Activated T-helper 1 cell treated with anti-CD3 and anti-CD28 coated beads, Interleukin-12 subunit alpha, Interleukin-12 subunit beta, Interleukin-2, Interleukin-4 antibody, amounts not matched to agents 30 ng/mL and 10 ng/mL and 1 ng/mL, durations not matched to agents 14 hours and 24 hours and 36 hours (primary cell): ENCODE results near the gene TANK. TPM values are rescaled to one million over a fixed set of nuclear protein-coding genes. Genes with fewer than 3 reads are reported as not detected.
"Not testable (repeated sequence)": the region's sequence is repeated elsewhere in the genome, so short reads cannot be mapped to it uniquely, and the experiment has no call there.

ENCODE experiments used
- DNase-seq: peaks from one replicate; pipeline ENCODE4 v3.0.0; 2021; ENCODE audit warnings: low spot score
- H3K27ac Mint-ChIP-seq: one replicate; pipeline ENCODE4 v1.8.0; 2021; ENCODE audit warnings: mild to moderate bottlenecking, mixed read lengths
- H3K27me3 Mint-ChIP-seq: one replicate; pipeline ENCODE4 v1.8.0; 2022; ENCODE audit warnings: mild to moderate bottlenecking, moderate library complexity, mixed read lengths; ENCODE audit not compliant: insufficient read depth
- H3K36me3 Mint-ChIP-seq: one replicate; pipeline ENCODE4 v1.8.0; 2021; ENCODE audit warnings: low read depth, mixed read lengths
- H3K4me1 Mint-ChIP-seq: one replicate; pipeline ENCODE4 v1.8.0; 2021; ENCODE audit warnings: low read depth, mixed read lengths
- H3K4me3 Mint-ChIP-seq: one replicate; pipeline ENCODE4 v1.8.0; 2021; ENCODE audit warnings: mild to moderate bottlenecking, moderate library complexity, mixed read lengths
- H3K9me3 Mint-ChIP-seq: one replicate; pipeline ENCODE4 v1.8.0; 2021; ENCODE audit warnings: mixed read lengths
- intact Hi-C: fragments of 100-400 bp; cut with micrococcal nuclease; formaldehyde crosslinking; loops from one replicate; pipeline ENCODE4 v1.15.1; 2024
- total RNA-seq: library from RNA; stranded (reverse); gene quantifications from 2 replicates; pipeline ENCODE4 v1.2.3, GENCODE V29; 2022

The TANK gene
- total RNA-seq, 1 donor from 2014 or later = 136 TPM

DNA sequence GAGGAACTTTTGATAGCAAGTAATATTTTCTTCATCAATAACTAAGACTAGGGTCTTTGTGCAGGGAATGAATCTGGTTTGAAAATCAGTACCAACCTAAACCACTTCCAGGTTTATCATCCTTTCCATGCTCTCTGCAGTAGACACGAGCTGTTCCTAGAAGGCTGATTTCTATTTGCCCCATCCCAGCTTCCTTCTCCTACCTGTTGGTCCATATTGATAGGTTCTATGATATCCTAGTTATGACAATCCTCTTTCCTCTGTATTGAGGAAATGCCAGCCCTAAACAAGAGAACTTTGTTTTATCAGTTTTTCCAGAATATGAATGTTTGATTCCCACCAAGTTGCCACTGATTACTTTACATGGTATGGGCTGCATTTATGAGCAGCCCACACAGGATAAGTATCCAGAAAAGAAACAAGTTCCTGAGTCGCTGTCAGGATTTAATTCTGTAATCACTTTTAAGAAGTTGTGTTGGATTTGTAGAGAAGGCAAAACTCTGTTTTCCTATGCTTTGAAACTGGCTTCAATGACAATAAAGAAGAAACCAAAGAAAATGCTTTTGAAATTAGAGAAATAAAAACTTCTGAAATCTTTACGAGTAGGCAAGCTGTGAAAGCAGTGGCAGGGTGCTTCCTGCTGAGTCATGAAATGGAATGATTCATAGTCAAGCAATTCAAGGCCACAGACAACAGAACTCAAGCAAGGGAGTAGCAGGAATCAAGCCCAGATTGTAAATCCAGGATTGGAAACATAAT, 37.3 kb upstream of the TANK start:
- H3K36me3 Mint-ChIP-seq = peaks cover 1% of the 10 kb centered on the region
- H3K27me3 Mint-ChIP-seq = no peaks in the 10 kb centered on the region
- intact Hi-C loops = loop anchor here (1.0 kb wide), 3 partner anchors 13 to 46 kb away; no protein-coding TSS in a partner anchor
- H3K9me3 Mint-ChIP-seq = no peaks in the 10 kb centered on the region
- H3K4me1 Mint-ChIP-seq = peaks cover 34% of the 10 kb centered on the region
- H3K4me3 Mint-ChIP-seq = peak overlapping the region; percentile 15
- H3K27ac Mint-ChIP-seq = peak overlapping the region; percentile 32
- DNase-seq = no peak

DNA sequence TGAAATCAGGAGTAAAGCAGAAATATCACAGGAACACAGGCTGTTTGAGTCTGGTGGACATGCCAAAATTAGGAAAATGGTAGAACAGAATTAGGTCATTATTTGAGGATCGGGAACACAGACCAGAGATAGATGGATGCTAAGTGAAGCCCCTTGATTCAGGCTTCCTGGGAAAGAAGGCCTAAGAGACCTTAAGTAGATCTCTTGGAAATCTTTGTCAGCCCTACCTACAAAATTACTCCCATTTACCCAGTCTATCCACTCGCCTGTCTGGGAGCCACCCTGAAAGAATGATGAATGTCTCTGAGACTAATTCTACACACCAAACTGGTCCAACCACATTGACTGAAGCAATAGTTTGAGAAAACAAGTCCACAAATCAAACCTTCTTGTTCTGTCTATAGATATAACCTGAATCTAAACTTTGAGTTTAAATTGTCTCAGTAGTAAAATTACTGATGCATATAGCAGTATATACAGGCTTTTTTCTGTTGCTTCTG, 36.6 kb upstream of the TANK start:
- Mint-ChIP-seq H3K36me3 (peaks cover 1% of the 10 kb centered on the region), H3K27ac (peak overlapping the region; percentile 32), H3K9me3 (no peaks in the 10 kb centered on the region), H3K4me3 (peak overlapping the region; percentile 15), H3K27me3 (no peaks in the 10 kb centered on the region), H3K4me1 (peaks cover 34% of the 10 kb centered on the region)
- intact Hi-C loops = loop anchor here (1.0 kb wide), 3 partner anchors 13 to 46 kb away; no protein-coding TSS in a partner anchor
- DNase-seq = no peak

DNA sequence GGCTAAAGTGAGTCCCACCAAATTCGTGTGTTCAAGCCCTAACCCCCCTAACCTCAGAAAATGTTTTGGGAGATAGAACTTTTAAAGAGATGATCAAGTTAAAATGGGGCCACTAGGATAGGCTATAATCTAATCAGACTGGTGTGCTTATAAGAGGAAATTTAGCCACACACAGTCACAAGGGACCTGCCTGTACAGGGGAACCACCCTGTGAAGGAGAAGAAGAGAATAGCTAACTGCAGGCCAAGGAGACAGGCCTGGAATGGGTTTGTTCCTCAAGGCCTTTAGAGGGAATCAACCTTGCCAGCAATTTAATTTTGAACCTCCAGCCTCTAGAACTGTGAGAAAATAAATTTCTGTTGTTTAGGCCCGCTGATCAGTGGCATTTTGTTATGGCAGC, 36.0 kb upstream of the TANK start:
- Mint-ChIP-seq H3K27me3 (no peaks in the 10 kb centered on the region), H3K4me1 (peaks cover 34% of the 10 kb centered on the region), H3K27ac (no peak overlapping the region), H3K4me3 (no peak overlapping the region), H3K9me3 (no peaks in the 10 kb centered on the region), H3K36me3 (peaks cover 1% of the 10 kb centered on the region)
- DNase-seq = no peak
- intact Hi-C loops = no loop called here

DNA sequence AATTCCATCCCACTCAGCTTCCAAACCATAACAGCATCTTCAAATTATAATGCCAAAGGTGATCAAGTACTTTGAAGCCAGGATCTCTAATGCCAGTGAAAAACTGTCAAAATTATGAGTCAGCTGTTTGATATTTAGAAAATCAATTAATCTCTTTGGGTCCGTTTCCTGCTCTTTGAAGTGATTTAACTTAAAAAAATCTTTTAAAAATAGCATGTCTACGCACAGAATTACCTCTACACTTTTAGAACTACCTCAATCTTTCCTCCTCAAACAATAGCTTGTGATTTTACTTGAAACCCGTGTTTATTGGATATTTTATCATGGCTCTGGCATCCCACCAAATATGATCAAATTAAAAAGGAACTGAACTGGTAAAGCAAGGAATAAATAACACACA, 31.3 kb upstream of the TANK start:
- Mint-ChIP-seq H3K27ac (no peak overlapping the region), H3K36me3 (peaks cover 10% of the 10 kb centered on the region), H3K4me3 (no peak overlapping the region), H3K9me3 (peaks cover 15% of the 10 kb centered on the region), H3K4me1 (peaks cover 15% of the 10 kb centered on the region), H3K27me3 (no peaks in the 10 kb centered on the region)
- intact Hi-C loops = no loop called here
- DNase-seq = no peak

DNA sequence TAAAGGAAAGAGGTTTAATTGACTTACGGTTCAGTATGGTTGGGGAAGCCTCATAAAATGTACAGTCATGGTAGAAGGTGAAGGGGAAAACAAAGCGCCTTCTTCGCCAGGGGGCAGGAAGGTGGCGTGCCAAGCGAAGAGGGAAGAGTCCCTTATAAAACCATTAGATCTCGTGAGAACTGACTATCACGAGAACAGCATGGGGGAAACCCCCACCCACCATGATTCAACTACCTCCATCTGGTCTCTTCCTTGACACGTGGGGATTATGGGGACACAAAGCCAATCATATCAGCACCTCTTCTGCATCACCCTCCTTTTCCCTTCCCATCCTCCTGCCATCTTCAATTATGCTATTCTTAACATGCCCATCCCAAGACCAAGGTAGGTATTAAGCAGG, 29.9 kb upstream of the TANK start:
- H3K4me1 Mint-ChIP-seq = peaks cover 17% of the 10 kb centered on the region
- intact Hi-C loops = loop anchor here (10.0 kb wide), 2 partner anchors 944 to 1226 kb away; partner anchors contain the start of genes DPP4 and LY75
- DNase-seq = no peak
- no peaks in the 10 kb centered on the region for H3K27me3 Mint-ChIP-seq
- H3K9me3 Mint-ChIP-seq = peaks cover 15% of the 10 kb centered on the region
- no peak overlapping the region for H3K27ac Mint-ChIP-seq
- H3K36me3 Mint-ChIP-seq = peaks cover 12% of the 10 kb centered on the region
- H3K4me3 Mint-ChIP-seq = no peak overlapping the region

DNA sequence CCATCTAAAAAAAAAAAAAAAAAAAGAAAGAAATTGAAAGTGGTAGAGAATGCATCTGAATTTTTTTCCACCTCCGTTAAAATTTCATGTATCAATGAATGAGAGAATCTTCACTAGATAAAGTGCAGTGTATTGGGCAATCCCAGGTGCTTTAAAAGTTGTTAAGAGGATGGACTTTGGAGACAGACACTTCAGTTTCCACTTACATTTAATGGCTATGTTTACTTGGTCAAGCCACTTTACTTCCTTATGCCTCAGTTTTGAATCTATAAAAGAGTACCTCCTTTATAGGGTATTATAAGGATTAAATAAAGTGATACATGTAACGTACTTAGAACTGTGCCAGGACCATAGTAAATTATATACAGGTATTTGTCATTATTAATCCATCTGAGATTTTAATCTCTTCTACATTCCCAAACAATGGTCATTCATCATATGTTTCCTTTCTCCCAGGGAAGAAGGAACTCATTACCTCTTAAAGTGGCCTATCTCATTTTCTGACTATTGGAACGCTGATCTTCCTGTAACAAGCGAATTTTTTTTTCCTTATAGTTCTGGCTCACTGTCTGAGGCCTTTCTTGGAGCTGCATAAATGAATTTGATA, 29.1 kb upstream of the TANK start:
- no peak for DNase-seq
- Mint-ChIP-seq H3K4me3 (no peak overlapping the region), H3K27me3 (no peaks in the 10 kb centered on the region), H3K27ac (no peak overlapping the region), H3K9me3 (peaks cover 15% of the 10 kb centered on the region), H3K4me1 (peaks cover 23% of the 10 kb centered on the region), H3K36me3 (peaks cover 12% of the 10 kb centered on the region)
- intact Hi-C loops = loop anchor here (10.0 kb wide), 2 partner anchors 944 to 1226 kb away; partner anchors contain the start of genes DPP4 and LY75

DNA sequence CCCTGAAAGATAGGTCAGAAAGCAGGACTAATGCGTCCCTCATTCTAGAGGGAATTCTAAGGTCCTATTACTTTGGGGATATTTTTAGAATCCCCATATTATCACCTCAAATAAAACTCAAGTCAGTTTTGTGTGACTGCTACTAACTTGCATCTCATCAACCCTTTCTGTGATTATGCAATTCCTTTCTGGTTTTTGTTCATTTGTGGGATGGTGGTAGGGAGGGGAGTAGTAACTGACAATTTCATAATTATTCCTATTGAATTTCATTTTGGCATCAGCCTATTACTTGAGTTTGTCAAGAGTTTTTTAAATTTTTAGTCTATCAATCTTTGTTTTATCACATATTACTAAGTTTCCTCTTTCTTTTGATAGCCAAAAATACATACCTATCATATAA, 28.4 kb upstream of the TANK start:
- H3K4me1 Mint-ChIP-seq = peaks cover 29% of the 10 kb centered on the region
- peaks cover 15% of the 10 kb centered on the region for H3K9me3 Mint-ChIP-seq
- no peak for DNase-seq
- H3K27me3 Mint-ChIP-seq = no peaks in the 10 kb centered on the region
- no peak overlapping the region for H3K4me3 Mint-ChIP-seq
- intact Hi-C loops = loop anchor here (10.0 kb wide), 2 partner anchors 943 to 1227 kb away; partner anchors contain the start of genes DPP4 and LY75
- peaks cover 12% of the 10 kb centered on the region for H3K36me3 Mint-ChIP-seq
- H3K27ac Mint-ChIP-seq = no peak overlapping the region

DNA sequence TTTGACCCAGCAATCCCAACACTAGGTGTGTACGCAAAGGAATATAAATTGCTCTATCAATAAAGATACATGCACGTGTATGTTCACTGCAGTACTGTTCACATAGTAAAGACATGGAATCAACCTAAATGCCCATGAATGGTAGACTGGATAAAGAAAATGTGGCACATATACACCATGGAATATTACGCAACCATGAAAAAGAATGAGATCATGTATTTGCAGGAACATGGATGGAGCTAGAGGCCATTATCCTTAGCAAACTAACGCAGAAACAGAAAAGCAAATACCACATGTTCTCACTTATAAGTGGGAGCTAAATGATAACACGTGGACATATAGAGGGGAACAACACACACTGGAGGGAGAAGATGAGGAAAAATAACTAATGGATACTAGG, 27.8 kb upstream of the TANK start:
- Mint-ChIP-seq H3K9me3 (peaks cover 15% of the 10 kb centered on the region), H3K4me1 (peaks cover 30% of the 10 kb centered on the region), H3K36me3 (peaks cover 12% of the 10 kb centered on the region)
- not testable (repeated sequence) for DNase-seq, H3K27me3 Mint-ChIP-seq, H3K27ac Mint-ChIP-seq, H3K4me3 Mint-ChIP-seq
- intact Hi-C loops = loop anchor here (10.0 kb wide), 2 partner anchors 942 to 1228 kb away; partner anchors contain the start of genes DPP4 and LY75

DNA sequence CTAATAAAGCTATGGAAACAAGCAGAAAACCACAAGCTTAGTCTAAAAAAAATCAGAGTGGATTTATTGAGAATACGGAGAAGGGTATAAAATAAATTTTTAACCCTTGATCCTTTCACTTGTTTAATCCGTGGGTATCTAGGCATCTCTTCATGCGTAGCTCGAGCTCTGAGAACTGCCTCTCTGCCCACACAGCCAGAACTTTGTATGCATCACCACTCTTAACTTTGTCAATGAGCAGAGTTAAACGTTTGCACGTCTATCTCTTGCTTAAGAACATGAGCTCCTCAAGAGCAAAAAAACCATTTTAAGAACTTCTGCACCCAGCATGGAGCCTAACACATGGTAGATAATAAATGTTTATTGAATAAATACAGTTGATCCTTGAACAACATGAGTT, 26.9 kb upstream of the TANK start:
- intact Hi-C loops = loop anchor here (10.0 kb wide), 2 partner anchors 941 to 1229 kb away; partner anchors contain the start of genes DPP4 and LY75
- Mint-ChIP-seq H3K9me3 (peaks cover 15% of the 10 kb centered on the region), H3K36me3 (peaks cover 12% of the 10 kb centered on the region), H3K27ac (no peak overlapping the region), H3K4me1 (peaks cover 30% of the 10 kb centered on the region), H3K4me3 (no peak overlapping the region), H3K27me3 (no peaks in the 10 kb centered on the region)
- DNase-seq = no peak

DNA sequence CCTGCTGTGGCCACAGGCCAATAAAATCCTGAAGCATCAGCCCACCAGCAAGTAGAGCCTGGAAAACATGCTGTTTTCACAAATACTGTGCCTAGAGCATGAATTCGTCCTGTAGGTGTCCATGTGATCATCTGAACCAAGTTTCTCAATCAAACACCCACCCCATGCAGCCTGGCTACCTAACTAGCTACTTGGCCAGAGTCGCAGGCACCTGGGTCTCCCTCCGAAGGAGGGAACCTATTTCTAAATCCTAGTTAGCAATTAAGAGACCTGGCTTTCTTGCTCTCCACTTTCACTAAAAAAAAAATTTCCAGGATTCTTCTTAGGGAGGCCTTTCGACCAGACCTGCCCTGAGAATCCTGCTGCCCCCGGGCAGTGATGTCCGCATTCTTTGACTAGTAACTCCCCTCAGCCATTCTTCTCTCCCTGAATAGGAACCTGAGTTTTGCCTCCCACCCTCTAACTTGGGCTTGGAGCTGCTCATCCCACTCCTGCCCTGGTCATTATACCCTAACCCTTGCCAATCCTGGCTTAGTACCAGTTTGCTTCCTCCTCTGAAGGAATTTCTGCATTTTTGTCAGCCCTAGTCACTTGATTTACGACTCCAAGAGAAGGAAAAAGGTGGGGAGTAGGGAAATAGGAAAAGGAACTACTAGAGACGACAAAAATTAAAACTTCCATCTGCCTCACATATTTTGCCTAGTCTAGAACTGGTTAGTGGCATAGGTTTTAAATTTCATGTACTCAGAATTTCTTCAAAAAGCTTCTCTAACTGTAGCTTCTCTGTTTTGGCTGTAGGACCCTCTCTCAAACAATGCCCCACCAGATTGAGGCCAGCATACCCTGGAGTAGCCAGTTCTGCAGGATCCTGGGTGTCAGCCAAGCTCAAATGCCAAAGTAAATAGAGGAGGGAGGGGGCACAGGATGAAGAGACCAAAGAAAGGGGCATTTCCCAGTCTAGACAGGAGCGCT, 25.4 kb upstream of the TANK start:
- intact Hi-C loops = loop anchor here (5.0 to 10.0 kb wide), 4 partner anchors 913 to 1230 kb away; partner anchors contain the start of genes DPP4 and LY75
- Mint-ChIP-seq H3K36me3 (peaks cover 17% of the 10 kb centered on the region), H3K4me1 (peaks cover 41% of the 10 kb centered on the region), H3K9me3 (peaks cover 15% of the 10 kb centered on the region), H3K4me3 (peak overlapping the region; percentile 52), H3K27ac (peak overlapping the region; percentile 82), H3K27me3 (no peaks in the 10 kb centered on the region)
- DNase-seq = no peak

DNA sequence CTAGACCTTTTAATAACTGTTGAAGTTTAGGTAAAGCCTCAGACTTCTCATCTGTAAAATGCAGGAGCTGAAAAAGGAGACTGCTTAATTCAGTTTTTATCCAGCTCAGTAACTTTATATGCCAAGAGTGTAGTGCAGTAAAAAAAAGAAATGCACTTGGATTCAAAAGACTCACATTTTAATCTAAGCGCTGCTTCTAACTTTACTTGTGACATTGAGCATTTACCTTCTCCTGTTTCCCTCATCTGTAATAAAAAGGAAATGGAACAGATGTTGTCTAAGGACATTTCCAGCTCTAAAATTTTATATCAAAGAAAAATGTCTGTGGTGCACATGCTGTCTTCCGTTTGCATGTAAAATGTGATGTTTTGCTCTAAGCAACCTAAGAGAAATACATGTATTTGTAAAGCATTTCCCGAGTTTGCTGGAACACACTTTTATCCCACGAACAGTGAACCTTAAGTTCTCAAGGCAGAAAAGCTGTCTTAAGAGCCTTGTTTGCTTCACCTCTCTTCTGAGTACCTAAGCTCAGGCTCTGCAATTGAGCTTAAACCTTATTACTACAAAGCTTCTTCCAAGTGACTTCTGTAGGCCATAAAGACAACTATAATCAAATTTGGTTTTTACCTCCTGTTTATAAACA, 24.2 kb upstream of the TANK start:
- Mint-ChIP-seq H3K27me3 (no peaks in the 10 kb centered on the region), H3K9me3 (peaks cover 9% of the 10 kb centered on the region), H3K4me1 (peaks cover 44% of the 10 kb centered on the region), H3K36me3 (peaks cover 16% of the 10 kb centered on the region), H3K27ac (peak overlapping the region; percentile 98), H3K4me3 (peak overlapping the region; percentile 94)
- no peak for DNase-seq
- intact Hi-C loops = loop anchor here (1.0 to 10.0 kb wide), 6 partner anchors 13 to 1231 kb away; partner anchors contain the start of genes DPP4 and LY75
